HepG2 (cell line): ENCODE results near the gene MXD1. TPM values are rescaled to one million over a fixed set of nuclear protein-coding genes. Genes with fewer than 3 reads are reported as not detected.

Experiments used
- GTF2F1 ChIP-seq: fragments of 150-350 bp; IDR thresholded peaks from 2 replicates; pipeline ENCODE4 v1.6.1; 2014; ENCODE audit warnings: low read length
- HDAC6 ChIP-seq: fragments of 200-600 bp; sonication (generic); IDR thresholded peaks from 2 replicates; pipeline ENCODE4 v1.7.0; 2017; ENCODE audit warnings: mild to moderate bottlenecking, antibody characterized with exemption, low read length, low read depth
- KLF9 ChIP-seq: IDR thresholded peaks from 2 replicates; pipeline ENCODE4 v1.6.1; 2016; ENCODE audit warnings: low read depth
- MAZ ChIP-seq, 2 experiments: sonication (generic) in 1 of 2; formaldehyde crosslinking in 1 of 2; IDR thresholded peaks; 2 replicates each; pipeline versions ENCODE4 v1.5.0 to v1.6.1; 2012 to 2020; ENCODE audit warnings: low read depth in 2 of 2, mild to moderate bottlenecking in 2 of 2, borderline replicate concordance in 1 of 2, improper control_type of control experiment in 1 of 2, low read length in 1 of 2, missing genetic modification reagents in 1 of 2, moderate library complexity in 1 of 2
- NCOA5 ChIP-seq: sonication (generic); formaldehyde crosslinking; IDR thresholded peaks from 2 replicates; pipeline ENCODE4 v1.4.0; 2020; ENCODE audit warnings: missing genetic modification reagents
- SRF ChIP-seq: IDR thresholded peaks from 2 replicates; pipeline ENCODE4 v1.6.1; 2011; ENCODE audit warnings: mild to moderate bottlenecking, low read depth, low read length, moderate library complexity
- TSC22D2 ChIP-seq: sonication (generic); formaldehyde crosslinking; IDR thresholded peaks from 2 replicates; pipeline ENCODE4 v1.5.1; 2020; ENCODE audit warnings: missing genetic modification reagents, mild to moderate bottlenecking, borderline replicate concordance
- YEATS4 ChIP-seq: sonication (generic); formaldehyde crosslinking; IDR thresholded peaks from 2 replicates; pipeline ENCODE4 v1.4.0; 2020; ENCODE audit warnings: missing genetic modification reagents, borderline replicate concordance
- ZBTB7A ChIP-seq: sonication (generic); formaldehyde crosslinking; IDR thresholded peaks from 2 replicates; pipeline ENCODE4 v1.8.0; 2022; ENCODE audit warnings: mild to moderate bottlenecking, missing genetic modification reagents
- ZNF12 ChIP-seq: sonication (generic); formaldehyde crosslinking; IDR thresholded peaks from 2 replicates; pipeline ENCODE4 v1.5.0; 2020; ENCODE audit warnings: missing genetic modification reagents
- ZNF292 ChIP-seq: sonication (generic); formaldehyde crosslinking; IDR thresholded peaks from 2 replicates; pipeline ENCODE4 v1.8.1; 2022; ENCODE audit warnings: mild to moderate bottlenecking, low read depth, missing genetic modification reagents, borderline replicate concordance
- ZNF543 ChIP-seq: sonication (generic); formaldehyde crosslinking; IDR thresholded peaks from 2 replicates; pipeline ENCODE4 v1.4.0; 2020; ENCODE audit warnings: mild to moderate bottlenecking, missing genetic modification reagents
- ZNF576 ChIP-seq: sonication (generic); formaldehyde crosslinking; IDR thresholded peaks from 2 replicates; pipeline ENCODE4 v1.4.0; 2020; ENCODE audit warnings: mild to moderate bottlenecking, missing genetic modification reagents
- ZNF678 ChIP-seq: sonication (generic); formaldehyde crosslinking; IDR thresholded peaks from 2 replicates; pipeline ENCODE4 v1.4.0; 2020; ENCODE audit warnings: mild to moderate bottlenecking, missing genetic modification reagents
- ZNF790 ChIP-seq: sonication (generic); formaldehyde crosslinking; IDR thresholded peaks from 2 replicates; pipeline ENCODE4 v1.8.0; 2022; ENCODE audit warnings: missing genetic modification reagents, mild to moderate bottlenecking, borderline replicate concordance
- ZNF878 ChIP-seq: sonication (generic); formaldehyde crosslinking; IDR thresholded peaks from 2 replicates; pipeline ENCODE4 v1.8.1; 2023; ENCODE audit warnings: mild to moderate bottlenecking, missing genetic modification reagents, moderate library complexity
- polyA plus RNA-seq, 8 experiments: library from polyadenylated mRNA; depleted of rRNA in 3 of 8; stranded (reverse) in 7 of 8; unstranded in 1 of 8; fragments of >200 nt; fragmentation: Illumina TruSeq in 4 of 8; extraction: Trizol in 4 of 8; gene quantifications; 2 replicates each; pipeline versions ENCODE4 v1.2.1 to v1.2.3, GENCODE V29; 2011 to 2016; ENCODE audit warnings: low read depth in 4 of 8, missing spikeins in 1 of 8, mixed read lengths in 1 of 8; ENCODE audit not compliant: insufficient read depth in 1 of 8
- total RNA-seq, 5 experiments: library from RNA; depleted of rRNA; stranded (reverse); fragments of >200 nt; fragmentation: Illumina TruSeq; extraction: Trizol; gene quantifications; 2 replicates each; pipeline ENCODE4 v1.2.3, GENCODE V29; 2016; ENCODE audit warnings: low read depth in 1 of 5
- TF ChIP-seq, protein P1 (sequence below): sonication (generic); formaldehyde crosslinking; IDR thresholded peaks from 2 replicates; pipeline ENCODE4 v1.8.0; 2022; ENCODE audit warnings: missing genetic modification reagents, mild to moderate bottlenecking, moderate library complexity, borderline replicate concordance
- TF ChIP-seq, protein P2 (sequence below): sonication (generic); formaldehyde crosslinking; IDR thresholded peaks from 2 replicates; pipeline ENCODE4 v1.5.1; 2020; ENCODE audit warnings: mild to moderate bottlenecking, missing genetic modification reagents, borderline replicate concordance
- TF ChIP-seq, protein P3 (sequence below): IDR thresholded peaks from 2 replicates; pipeline ENCODE4 v1.6.1; 2016; ENCODE audit warnings: control low read depth

The MXD1 gene
- total and polyA plus RNA-seq, 2 of the 13 experiments (the other 11 are each of a cell fraction or from before 2014, with no cell fraction given) = 6.4 to 14.9 TPM

DNA sequence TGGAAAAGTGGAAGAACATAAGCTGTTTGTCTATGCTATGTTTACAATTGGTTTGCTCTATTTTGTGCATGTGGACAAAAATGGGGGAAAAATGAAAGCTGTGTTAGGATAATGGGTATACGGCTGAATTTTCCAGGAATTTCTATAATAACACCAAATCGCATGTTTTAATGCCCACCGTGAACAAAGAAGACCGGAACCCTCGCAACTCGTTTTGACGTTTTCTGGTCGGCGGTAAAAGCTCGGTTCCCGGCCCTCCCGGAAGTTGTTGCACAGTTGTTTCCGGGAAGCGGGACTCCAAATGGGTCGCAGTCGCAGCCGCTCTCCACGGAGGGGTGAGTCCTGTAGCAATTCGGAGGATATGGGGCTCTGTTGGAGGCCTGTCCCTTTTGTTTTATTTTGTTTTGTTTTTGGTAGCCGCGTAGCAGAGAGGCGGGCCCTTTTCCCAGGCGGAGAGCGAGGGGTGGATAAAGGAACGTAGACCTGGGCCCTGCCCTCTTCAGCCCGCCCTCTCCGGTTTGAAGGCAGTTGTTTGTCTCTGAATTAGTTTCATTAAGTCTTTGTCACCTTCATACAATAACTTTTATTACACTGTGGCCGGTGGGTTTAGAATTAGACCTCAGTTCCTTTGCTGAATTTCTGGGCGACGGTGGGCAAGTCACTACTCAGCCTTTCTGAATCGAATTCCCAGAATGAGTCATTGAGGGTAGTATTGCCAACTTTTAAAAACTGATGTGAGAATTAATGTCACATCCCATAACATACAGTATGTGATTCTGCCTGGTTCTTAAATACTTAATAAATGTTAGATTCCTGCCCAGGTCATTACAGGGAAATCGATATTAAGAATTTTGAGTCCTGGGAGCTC is 21.0 kb upstream of the MXD1 start, which contains the start of gene SNRNP27 (continued):
- no peak for TF ChIP-seq ZNF576 (CRISPR knock-in tag)
- TF ChIP-seq SRF = peak; percentile 86
- TF ChIP-seq KLF9 = peak; percentile 92
- TF ChIP-seq ZNF790 = no peak
- no peak for TF ChIP-seq NCOA5
- no peak; the same call in 1 of the 2 replicates for TF ChIP-seq ZNF292 (CRISPR knock-in tag)
- TF ChIP-seq TSC22D2 (CRISPR knock-in tag) = peak; percentile 98
- TF ChIP-seq HDAC6 = no peak
- TF ChIP-seq, protein P1, sequence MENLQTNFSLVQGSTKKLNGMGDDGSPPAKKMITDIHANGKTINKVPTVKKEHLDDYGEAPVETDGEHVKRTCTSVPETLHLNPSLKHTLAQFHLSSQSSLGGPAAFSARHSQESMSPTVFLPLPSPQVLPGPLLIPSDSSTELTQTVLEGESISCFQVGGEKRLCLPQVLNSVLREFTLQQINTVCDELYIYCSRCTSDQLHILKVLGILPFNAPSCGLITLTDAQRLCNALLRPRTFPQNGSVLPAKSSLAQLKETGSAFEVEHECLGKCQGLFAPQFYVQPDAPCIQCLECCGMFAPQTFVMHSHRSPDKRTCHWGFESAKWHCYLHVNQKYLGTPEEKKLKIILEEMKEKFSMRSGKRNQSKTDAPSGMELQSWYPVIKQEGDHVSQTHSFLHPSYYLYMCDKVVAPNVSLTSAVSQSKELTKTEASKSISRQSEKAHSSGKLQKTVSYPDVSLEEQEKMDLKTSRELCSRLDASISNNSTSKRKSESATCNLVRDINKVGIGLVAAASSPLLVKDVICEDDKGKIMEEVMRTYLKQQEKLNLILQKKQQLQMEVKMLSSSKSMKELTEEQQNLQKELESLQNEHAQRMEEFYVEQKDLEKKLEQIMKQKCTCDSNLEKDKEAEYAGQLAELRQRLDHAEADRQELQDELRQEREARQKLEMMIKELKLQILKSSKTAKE (CRISPR knock-in tag) = no peak
- TF ChIP-seq MAZ (IDR thresholded peaks at IDR 0.05; ENCODE audit: borderline replicate concordance, low read depth, low read length) = peak; percentile 62; the same call in 1 of the 2 replicates
- peak; percentile 89 for TF ChIP-seq MAZ (CRISPR knock-in tag; IDR thresholded peaks at IDR 0.05; ENCODE audit: low read depth)
- TF ChIP-seq GTF2F1 = peak; percentile 62; the same call in 1 of the 2 replicates
- TF ChIP-seq, protein P2, sequence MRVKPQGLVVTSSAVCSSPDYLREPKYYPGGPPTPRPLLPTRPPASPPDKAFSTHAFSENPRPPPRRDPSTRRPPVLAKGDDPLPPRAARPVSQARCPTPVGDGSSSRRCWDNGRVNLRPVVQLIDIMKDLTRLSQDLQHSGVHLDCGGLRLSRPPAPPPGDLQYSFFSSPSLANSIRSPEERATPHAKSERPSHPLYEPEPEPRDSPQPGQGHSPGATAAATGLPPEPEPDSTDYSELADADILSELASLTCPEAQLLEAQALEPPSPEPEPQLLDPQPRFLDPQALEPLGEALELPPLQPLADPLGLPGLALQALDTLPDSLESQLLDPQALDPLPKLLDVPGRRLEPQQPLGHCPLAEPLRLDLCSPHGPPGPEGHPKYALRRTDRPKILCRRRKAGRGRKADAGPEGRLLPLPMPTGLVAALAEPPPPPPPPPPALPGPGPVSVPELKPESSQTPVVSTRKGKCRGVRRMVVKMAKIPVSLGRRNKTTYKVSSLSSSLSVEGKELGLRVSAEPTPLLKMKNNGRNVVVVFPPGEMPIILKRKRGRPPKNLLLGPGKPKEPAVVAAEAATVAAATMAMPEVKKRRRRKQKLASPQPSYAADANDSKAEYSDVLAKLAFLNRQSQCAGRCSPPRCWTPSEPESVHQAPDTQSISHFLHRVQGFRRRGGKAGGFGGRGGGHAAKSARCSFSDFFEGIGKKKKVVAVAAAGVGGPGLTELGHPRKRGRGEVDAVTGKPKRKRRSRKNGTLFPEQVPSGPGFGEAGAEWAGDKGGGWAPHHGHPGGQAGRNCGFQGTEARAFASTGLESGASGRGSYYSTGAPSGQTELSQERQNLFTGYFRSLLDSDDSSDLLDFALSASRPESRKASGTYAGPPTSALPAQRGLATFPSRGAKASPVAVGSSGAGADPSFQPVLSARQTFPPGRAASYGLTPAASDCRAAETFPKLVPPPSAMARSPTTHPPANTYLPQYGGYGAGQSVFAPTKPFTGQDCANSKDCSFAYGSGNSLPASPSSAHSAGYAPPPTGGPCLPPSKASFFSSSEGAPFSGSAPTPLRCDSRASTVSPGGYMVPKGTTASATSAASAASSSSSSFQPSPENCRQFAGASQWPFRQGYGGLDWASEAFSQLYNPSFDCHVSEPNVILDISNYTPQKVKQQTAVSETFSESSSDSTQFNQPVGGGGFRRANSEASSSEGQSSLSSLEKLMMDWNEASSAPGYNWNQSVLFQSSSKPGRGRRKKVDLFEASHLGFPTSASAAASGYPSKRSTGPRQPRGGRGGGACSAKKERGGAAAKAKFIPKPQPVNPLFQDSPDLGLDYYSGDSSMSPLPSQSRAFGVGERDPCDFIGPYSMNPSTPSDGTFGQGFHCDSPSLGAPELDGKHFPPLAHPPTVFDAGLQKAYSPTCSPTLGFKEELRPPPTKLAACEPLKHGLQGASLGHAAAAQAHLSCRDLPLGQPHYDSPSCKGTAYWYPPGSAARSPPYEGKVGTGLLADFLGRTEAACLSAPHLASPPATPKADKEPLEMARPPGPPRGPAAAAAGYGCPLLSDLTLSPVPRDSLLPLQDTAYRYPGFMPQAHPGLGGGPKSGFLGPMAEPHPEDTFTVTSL (CRISPR knock-in tag) = peak; percentile 42; the same call in 1 of the 2 replicates
- no peak for TF ChIP-seq ZNF678
- TF ChIP-seq ZNF543 = 0 out of 2 replicates have a peak, but pooled peaks have one; percentile 56
- peak; percentile 95 for TF ChIP-seq ZNF878 (CRISPR knock-in tag)
- TF ChIP-seq, protein P3, sequence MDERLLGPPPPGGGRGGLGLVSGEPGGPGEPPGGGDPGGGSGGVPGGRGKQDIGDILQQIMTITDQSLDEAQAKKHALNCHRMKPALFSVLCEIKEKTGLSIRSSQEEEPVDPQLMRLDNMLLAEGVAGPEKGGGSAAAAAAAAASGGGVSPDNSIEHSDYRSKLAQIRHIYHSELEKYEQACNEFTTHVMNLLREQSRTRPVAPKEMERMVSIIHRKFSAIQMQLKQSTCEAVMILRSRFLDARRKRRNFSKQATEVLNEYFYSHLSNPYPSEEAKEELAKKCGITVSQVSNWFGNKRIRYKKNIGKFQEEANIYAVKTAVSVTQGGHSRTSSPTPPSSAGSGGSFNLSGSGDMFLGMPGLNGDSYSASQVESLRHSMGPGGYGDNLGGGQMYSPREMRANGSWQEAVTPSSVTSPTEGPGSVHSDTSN (CRISPR knock-in tag) = no peak
- peak; percentile 95 for TF ChIP-seq YEATS4 (CRISPR knock-in tag)
- TF ChIP-seq ZBTB7A (CRISPR knock-in tag) = 0 out of 2 replicates have a peak, but pooled peaks have one; percentile 41
- peak; percentile 29; the same call in 1 of the 2 replicates for TF ChIP-seq ZNF12 (CRISPR knock-in tag)
